ENCODE measurements around the gene HOXA4. TPM values are rescaled to one million over a fixed set of nuclear protein-coding genes. Genes with fewer than 3 reads are reported as not detected.

Gene HOXA4
- total RNA-seq, 1 donor from 2014 or later = 7.1 TPM

DNA sequence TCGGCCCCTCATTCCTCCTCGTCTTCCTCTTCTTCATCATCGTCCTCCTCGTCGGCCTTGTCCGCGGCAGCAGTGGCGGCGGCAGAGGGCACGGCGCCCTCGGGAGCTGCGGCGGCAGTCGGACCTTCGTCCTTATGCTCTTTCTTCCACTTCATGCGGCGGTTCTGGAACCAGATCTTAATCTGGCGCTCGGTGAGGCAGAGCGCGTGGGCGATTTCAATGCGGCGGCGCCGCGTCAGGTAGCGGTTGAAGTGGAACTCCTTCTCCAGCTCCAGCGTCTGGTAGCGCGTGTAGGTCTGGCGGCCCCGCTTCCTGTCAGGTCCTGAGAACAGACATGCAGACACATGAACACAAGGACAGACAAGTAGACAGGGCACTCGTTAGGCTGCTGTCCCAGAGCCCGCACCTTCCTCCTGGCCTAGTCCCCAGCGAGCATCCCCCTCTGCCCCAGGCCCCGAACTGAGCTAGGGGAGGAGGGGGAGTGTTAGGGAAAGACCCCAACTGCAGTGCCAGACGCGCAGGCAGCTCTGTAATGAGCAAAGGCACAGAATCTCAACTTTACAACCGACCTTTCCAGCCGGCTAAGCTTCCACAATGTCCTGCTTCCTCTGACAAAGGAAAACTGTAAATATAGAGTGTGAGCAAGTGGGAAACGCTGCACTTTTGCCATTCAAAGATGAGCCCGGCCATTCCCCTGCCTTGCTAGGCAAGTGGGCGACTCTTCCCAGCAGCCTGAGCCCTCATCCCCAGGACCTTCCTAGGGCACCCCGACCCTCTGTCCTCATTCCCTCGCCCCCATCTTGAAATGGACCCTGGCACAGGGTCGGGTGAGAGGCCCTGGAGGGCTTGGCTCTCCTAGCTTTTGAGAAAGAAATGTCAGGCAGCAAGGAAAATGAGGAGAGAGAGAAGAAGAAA is 24.6 kb upstream of the HOXA4 start:
- ATAC-seq = no peak
- peaks cover 93% of the 10 kb centered on the region for H3K27me3 ChIP-seq
- DNase-seq = peak; percentile 63
- intact Hi-C loops (cut with DNase I) = loop anchor here (5.0 kb wide), 1 partner anchor 783 kb away; no protein-coding TSS in a partner anchor
- H3K4me3 ChIP-seq = peak overlapping the region; percentile 55
- TF ChIP-seq, protein P1, sequence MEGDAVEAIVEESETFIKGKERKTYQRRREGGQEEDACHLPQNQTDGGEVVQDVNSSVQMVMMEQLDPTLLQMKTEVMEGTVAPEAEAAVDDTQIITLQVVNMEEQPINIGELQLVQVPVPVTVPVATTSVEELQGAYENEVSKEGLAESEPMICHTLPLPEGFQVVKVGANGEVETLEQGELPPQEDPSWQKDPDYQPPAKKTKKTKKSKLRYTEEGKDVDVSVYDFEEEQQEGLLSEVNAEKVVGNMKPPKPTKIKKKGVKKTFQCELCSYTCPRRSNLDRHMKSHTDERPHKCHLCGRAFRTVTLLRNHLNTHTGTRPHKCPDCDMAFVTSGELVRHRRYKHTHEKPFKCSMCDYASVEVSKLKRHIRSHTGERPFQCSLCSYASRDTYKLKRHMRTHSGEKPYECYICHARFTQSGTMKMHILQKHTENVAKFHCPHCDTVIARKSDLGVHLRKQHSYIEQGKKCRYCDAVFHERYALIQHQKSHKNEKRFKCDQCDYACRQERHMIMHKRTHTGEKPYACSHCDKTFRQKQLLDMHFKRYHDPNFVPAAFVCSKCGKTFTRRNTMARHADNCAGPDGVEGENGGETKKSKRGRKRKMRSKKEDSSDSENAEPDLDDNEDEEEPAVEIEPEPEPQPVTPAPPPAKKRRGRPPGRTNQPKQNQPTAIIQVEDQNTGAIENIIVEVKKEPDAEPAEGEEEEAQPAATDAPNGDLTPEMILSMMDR (IDR thresholded peaks at IDR 0.05) = no peak
- no peaks in the 10 kb centered on the region for H3K36me3 ChIP-seq
- H3K27ac ChIP-seq = peak overlapping the region; percentile 79
- H3K4me1 ChIP-seq = peaks cover 30% of the 10 kb centered on the region
- no peaks in the 10 kb centered on the region for H3K9me3 ChIP-seq

DNA sequence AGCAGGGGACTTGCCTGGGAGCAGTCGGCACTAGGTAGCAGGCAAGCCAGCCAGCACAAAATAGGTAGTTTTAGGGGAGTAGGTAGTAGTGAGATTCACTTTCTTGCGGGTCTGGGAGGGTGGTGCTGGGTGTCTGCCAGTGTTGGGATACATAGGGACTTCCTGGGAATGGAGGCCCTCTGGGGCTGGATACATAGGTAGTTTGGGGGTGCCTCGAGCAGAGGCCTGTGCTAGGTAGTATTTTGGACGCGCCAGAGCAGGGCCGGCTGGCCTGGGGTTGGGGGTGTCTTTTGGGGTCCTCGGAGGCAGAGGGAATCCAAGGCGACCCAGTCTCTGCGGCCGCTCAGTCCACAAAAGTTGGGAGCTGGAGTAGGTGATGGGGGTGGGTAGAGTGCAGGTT is 23.8 kb upstream of the HOXA4 start:
- intact Hi-C loops (cut with DNase I) = no loop called here
- peaks cover 91% of the 10 kb centered on the region for H3K27me3 ChIP-seq
- H3K27ac ChIP-seq = no peak overlapping the region
- peaks cover 27% of the 10 kb centered on the region for H3K4me1 ChIP-seq
- ATAC-seq = no peak
- H3K36me3 ChIP-seq = no peaks in the 10 kb centered on the region
- H3K9me3 ChIP-seq = no peaks in the 10 kb centered on the region
- H3K4me3 ChIP-seq = no peak overlapping the region
- DNase-seq = no peak
- TF ChIP-seq, protein P1 (IDR thresholded peaks at IDR 0.05) = no peak

DNA sequence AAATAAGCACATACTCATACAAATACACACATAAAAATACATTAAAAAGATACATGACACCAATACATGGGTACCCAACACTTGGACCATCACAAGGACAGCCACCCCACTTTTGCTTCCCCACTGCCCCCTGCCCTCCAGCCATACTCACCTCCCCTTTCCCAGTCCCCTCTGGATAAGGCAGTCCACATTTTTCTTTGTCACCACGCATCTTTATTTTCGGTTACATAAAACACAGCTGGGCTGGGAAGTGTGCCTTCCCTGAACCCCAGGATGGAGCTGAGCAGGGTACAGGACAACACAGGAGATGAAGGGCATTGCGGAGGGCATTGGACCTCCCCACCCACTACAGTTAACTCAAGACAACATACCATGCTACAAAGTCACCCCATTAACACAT is 23.0 kb upstream of the HOXA4 start:
- peaks cover 27% of the 10 kb centered on the region for H3K4me1 ChIP-seq
- DNase-seq (no peak), ATAC-seq (no peak)
- no peak overlapping the region for H3K27ac ChIP-seq
- intact Hi-C loops (cut with DNase I) = no loop called here
- no peaks in the 10 kb centered on the region for H3K36me3 ChIP-seq
- H3K4me3 ChIP-seq = no peak overlapping the region
- TF ChIP-seq, protein P1 (IDR thresholded peaks at IDR 0.05) = no peak
- H3K9me3 ChIP-seq = no peaks in the 10 kb centered on the region
- H3K27me3 ChIP-seq = peaks cover 93% of the 10 kb centered on the region

DNA sequence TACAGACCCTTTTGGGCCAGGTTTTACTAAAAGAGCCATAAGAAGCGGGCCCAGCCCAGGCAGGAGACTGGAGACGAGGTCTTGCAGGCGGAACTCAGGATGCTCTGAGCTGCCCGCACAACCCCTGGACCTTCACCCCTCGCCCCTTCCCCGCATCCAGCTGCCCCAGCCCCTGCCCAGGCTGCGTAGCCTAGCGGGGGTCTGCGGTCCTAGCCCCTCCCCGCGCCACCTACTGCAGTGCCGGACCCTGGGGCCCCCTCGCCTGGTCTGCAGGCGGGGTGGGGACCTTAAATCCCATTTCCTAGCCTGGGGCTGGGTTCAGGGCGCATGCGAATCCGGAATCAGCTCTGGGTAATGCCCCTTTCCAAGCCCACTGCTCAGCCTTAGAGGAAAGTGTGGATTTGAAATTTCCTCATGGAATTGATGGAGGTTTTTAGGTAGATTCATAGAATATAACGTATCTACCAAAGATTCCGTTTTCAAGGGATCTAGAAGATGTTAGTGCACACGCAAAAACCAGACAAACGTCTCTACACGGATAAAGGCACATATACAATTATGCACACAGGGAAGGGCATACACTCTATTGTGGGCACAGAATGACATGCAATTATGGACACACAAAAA is 22.4 kb upstream of the HOXA4 start:
- no peaks in the 10 kb centered on the region for H3K9me3 ChIP-seq
- H3K4me3 ChIP-seq = peak overlapping the region; percentile 70
- intact Hi-C loops (cut with DNase I) = no loop called here
- H3K27ac ChIP-seq = peak overlapping the region; percentile 88
- no peaks in the 10 kb centered on the region for H3K36me3 ChIP-seq
- peaks cover 31% of the 10 kb centered on the region for H3K4me1 ChIP-seq
- TF ChIP-seq, protein P1 (IDR thresholded peaks at IDR 0.05) = no peak
- H3K27me3 ChIP-seq = peaks cover 93% of the 10 kb centered on the region
- ATAC-seq (no peak), DNase-seq (no peak)

DNA sequence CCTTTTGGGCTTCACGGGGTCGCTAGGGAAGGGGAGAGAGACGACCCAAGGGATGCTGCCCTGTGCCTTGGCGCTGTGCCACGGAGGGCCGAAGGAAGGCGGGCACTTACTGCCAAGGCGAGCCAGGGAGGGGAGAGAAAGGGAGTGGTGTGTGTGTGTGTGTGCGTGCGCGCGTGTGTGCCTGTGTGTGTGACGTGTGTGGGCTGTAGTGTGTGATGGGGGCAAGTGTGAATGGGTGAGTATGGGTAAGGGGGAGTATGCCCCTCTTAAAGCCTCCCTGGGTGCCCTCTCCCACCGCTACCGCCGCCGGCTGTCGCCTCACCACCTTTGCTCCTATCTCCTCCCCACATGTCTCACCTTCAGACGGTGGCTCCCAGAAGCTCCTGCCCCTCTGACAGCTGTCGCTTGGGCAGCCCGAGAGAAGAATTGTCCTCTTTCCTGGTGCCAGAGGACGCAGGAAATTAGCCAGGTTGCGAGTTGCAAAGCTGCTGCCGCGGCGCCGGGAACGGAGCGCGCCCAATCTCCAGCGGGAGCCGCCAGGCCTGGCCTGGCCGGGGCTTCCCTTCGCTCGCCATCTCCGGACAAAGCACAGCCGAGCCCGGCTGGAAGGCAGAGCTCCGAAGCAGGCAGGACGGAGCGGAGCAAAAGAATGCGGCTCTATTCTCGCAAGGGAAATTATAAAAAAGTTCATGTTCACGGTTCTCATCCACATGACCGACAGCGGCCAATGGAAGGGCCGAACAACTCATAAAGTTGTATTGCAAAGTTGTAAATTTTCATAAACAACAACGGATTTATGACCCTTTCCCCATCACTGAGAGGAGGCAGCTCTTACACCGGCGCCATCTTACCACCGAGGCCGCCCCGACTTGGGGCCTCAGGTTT is 21.6 kb upstream of the HOXA4 start, which contains the start of gene HOXA3:
Gene HOXA3, minus strand, starts transcription at position 653 of the 885 bp plus-strand sequence. CDS start 41,943 bp downstream, outside the sequence.
- peak; percentile 3 for ATAC-seq
- Histone ChIP-seq H3K36me3 (no peaks in the 10 kb centered on the region), H3K9me3 (no peaks in the 10 kb centered on the region), H3K27me3 (peaks cover 90% of the 10 kb centered on the region), H3K27ac (peak within 1 kb of the TSS; percentile 88), H3K4me1 (peaks cover 32% of the 10 kb centered on the region), H3K4me3 (peak within 1 kb of the TSS; percentile 70)
- intact Hi-C loops (cut with DNase I) = no loop called here
- DNase-seq = peak; percentile 69
- TF ChIP-seq, protein P1 (IDR thresholded peaks at IDR 0.05) = no peak

Data from upper lobe of right lung (tissue), 1 donor.